Hindlimb muscle (tissue), 1 donor: ENCODE results near the gene EIF4A3. TPM values are rescaled to one million over a fixed set of nuclear protein-coding genes. Genes with fewer than 3 reads are reported as not detected.
"Not testable (repeated sequence)": the region's sequence is repeated elsewhere in the genome, so short reads cannot be mapped to it uniquely, and the experiment has no call there.

ENCODE experiments used
- DNase-seq: peaks from one replicate; pipeline ENCODE4 v3.0.0-alpha.2; 2013
- polyA plus RNA-seq: library from polyadenylated mRNA; unstranded; fragments of 120-200 nt; gene quantifications from one replicate; pipeline ENCODE4 v1.2.1, GENCODE V29; 2013; ENCODE audit not compliant: insufficient read length

EIF4A3 gene
- polyA plus RNA-seq, 1 donor: 75.8 TPM

GRCh38 chr17:80099291-80100034, 47.5 kb downstream of the EIF4A3 start:
- no peak for DNase-seq

GRCh38 chr17:80097844-80098691, 48.9 kb downstream of the EIF4A3 start:
- no peak for DNase-seq

DNA sequence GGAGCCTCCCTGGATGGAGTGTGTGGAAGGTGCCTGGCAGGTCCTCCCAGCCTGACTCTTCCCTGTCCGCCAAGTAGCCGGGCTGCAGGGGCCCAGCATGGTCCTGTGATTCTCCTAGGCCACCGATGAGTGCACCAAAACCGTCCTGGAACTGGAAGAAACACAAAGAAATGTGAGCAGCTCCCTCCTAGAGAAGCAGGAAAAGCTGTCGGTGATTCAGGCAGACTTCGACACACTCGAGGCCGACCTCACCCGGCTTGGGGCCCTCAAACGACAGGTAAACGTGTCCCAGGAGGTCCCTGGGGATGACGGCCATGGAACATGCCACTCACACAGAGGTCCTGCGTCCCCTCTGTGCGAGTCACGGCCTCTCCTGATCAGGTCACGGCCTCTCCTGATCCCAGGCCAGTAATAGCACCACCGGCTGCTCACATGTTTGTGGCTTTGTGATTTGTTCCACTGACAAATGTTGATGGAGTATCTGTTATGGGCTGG, 49.8 kb downstream of the EIF4A3 start:
- DNase-seq: no peak

- DNase-seq: no peak
Observed at GRCh38 chr17:80096561-80097021, 50.3 kb downstream of the EIF4A3 start.

GRCh38 chr17:80095844-80096475, 51.0 kb downstream of the EIF4A3 start:
- DNase-seq: no peak

- no peak for DNase-seq
Observed at GRCh38 chr17:80095038-80095843, 51.7 kb downstream of the EIF4A3 start.

DNA sequence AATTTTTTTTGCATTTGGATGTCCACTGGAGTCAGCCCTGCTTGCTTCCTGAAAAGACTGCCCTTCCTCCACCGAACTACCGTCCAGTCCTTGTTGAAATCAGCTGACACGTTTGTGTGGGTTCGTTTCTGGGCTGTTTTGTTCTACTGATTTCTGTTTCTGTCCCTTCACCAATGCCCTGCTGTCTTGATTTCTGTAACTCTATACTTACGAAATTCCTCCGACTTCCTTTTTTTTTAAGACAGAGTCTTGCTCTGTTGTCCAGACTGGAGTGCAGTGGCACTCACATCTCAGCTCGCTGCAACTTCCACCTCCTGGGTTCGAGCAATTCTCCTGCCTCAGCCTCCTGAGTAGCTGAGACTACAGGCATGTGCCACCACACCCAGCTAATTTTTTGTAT, 54.0 kb downstream of the EIF4A3 start:
- no peak for DNase-seq

GRCh38 chr17:80091376-80091775, 55.6 kb downstream of the EIF4A3 start:
- DNase-seq: no peak

- DNase-seq: not testable (repeated sequence)
Observed at GRCh38 chr17:80090164-80090563, 56.8 kb downstream of the EIF4A3 start.

GRCh38 chr17:80089762-80090161, 57.2 kb downstream of the EIF4A3 start:
- DNase-seq: no peak

GRCh38 chr17:80087346-80088265, 59.3 kb downstream of the EIF4A3 start:
- DNase-seq: no peak

- no peak for DNase-seq
Observed at GRCh38 chr17:80086616-80087015, 60.3 kb downstream of the EIF4A3 start.

GRCh38 chr17:80086081-80086480, 60.8 kb downstream of the EIF4A3 start:
- no peak for DNase-seq

- DNase-seq: no peak
Observed at GRCh38 chr17:80084773-80085172, 62.2 kb downstream of the EIF4A3 start.

Other genes with a start within 250 kb of the EIF4A3 start
- 37.2 TPM for gene TBC1D16, start 111.3 kb downstream of the EIF4A3 start, polyA plus RNA-seq
- 7.2 TPM for gene CCDC40, start 110.5 kb downstream of the EIF4A3 start, polyA plus RNA-seq
- gene GAA, start 45.5 kb downstream of the EIF4A3 start, polyA plus RNA-seq: 38.6 TPM
- gene CARD14, start 22.9 kb upstream of the EIF4A3 start, polyA plus RNA-seq: 1.1 TPM
- gene SGSH, start 73.2 kb upstream of the EIF4A3 start, polyA plus RNA-seq: 24.6 TPM
- 11.0 TPM for gene SLC26A11, start 73.3 kb upstream of the EIF4A3 start, polyA plus RNA-seq
- gene RNF213, start 113.7 kb upstream of the EIF4A3 start, polyA plus RNA-seq: 40.0 TPM